Esophagus muscularis mucosa (tissue), 4 donors: ENCODE measurements around the gene C1QTNF7.

ENCODE experiments used
- EP300 ChIP-seq: sonication (generic); formaldehyde crosslinking; IDR thresholded peaks from one replicate; pipeline ENCODE4 v1.6.1; 2017; ENCODE audit warnings: antibody characterized with exemption
- POLR2A ChIP-seq: fragments of 450-650 bp; IDR thresholded peaks from one replicate; pipeline ENCODE4 v1.6.1; 2017; ENCODE audit warnings: antibody characterized with exemption, moderate library complexity, mild to moderate bottlenecking, low read depth
- POLR2AphosphoS5 ChIP-seq, 2 donors: sonication (generic); formaldehyde crosslinking; IDR thresholded peaks; one replicate each; pipeline ENCODE4 v1.6.1; 2017; ENCODE audit warnings: antibody characterized with exemption in 2 of 2
- TF ChIP-seq, protein P1 (sequence below), 3 experiments: fragments of 200-600 bp in 2 of 3; fragments of 450-650 bp in 1 of 3; sonication (generic) in 2 of 3; IDR thresholded peaks; one replicate each; pipeline ENCODE4 v1.5.1; 2017 to 2019; ENCODE audit warnings: antibody characterized with exemption in 3 of 3, mild to moderate bottlenecking in 2 of 3, moderate library complexity in 1 of 3

DNA sequence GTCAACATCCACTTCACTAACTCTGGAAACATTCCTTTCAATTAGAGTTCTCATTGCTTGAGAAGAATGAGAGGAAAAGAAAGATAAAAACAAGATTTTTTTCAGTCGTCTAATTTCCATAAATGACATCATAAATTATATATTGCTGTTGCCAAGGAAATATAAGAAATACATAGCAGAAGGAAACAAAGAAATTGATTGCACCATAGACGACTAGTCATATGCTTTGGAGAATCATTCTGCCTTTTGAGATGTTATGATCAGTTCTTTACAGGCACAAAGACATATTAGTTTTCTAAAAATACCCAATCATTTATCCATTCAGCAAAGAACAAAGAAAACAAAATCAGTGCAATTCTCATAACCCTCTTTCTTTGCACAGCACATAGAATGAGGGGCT, 672 bp upstream of the C1QTNF7 start:
- TF ChIP-seq POLR2AphosphoS5 (IDR thresholded peaks at IDR 0.05) (no peak), EP300 (no peak), POLR2A (no peak)
- TF ChIP-seq, protein P1, sequence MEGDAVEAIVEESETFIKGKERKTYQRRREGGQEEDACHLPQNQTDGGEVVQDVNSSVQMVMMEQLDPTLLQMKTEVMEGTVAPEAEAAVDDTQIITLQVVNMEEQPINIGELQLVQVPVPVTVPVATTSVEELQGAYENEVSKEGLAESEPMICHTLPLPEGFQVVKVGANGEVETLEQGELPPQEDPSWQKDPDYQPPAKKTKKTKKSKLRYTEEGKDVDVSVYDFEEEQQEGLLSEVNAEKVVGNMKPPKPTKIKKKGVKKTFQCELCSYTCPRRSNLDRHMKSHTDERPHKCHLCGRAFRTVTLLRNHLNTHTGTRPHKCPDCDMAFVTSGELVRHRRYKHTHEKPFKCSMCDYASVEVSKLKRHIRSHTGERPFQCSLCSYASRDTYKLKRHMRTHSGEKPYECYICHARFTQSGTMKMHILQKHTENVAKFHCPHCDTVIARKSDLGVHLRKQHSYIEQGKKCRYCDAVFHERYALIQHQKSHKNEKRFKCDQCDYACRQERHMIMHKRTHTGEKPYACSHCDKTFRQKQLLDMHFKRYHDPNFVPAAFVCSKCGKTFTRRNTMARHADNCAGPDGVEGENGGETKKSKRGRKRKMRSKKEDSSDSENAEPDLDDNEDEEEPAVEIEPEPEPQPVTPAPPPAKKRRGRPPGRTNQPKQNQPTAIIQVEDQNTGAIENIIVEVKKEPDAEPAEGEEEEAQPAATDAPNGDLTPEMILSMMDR (IDR thresholded peaks at IDR 0.05) = no peak
